Kidney (tissue), 14 donors: ENCODE measurements around the gene MEF2D. TPM values are rescaled to one million over a fixed set of nuclear protein-coding genes. Genes with fewer than 3 reads are reported as not detected.

Source experiments
- DNase-seq, 5 donors: peaks; one replicate each; pipeline ENCODE4 v3.0.0-alpha.2; 2013 to 2020
- FAIRE-seq: peaks from 2 replicates; lab custom pipeline; 2012; peaks lifted over from hg19 to GRCh38; lab: Jason Lieb, UNC
- H3K27ac ChIP-seq, 2 donors: one replicate each; pipeline ENCODE4 v1.7.0; 2013; ENCODE audit warnings: low read depth in 2 of 2, low read length in 2 of 2, inconsistent platforms in 1 of 2
- H3K27me3 ChIP-seq: one replicate; pipeline ENCODE4 v1.7.1; 2013; ENCODE audit warnings: low read length, inconsistent platforms; ENCODE audit not compliant: control insufficient read depth, insufficient read depth
- H3K36me3 ChIP-seq, 3 donors: one replicate each; pipeline versions ENCODE4 v1.7.0 to v1.7.1; 2013; ENCODE audit warnings: low read length in 3 of 3, control low read depth in 1 of 3, inconsistent platforms in 1 of 3; ENCODE audit not compliant: insufficient read depth in 3 of 3, control insufficient read depth in 2 of 3
- H3K4me1 ChIP-seq, 3 donors: one replicate each; pipeline versions ENCODE4 v1.7.0 to v1.7.1; 2013; ENCODE audit warnings: low read length in 3 of 3, inconsistent platforms in 1 of 3, low read depth in 1 of 3; ENCODE audit not compliant: control insufficient read depth in 2 of 3, insufficient read depth in 2 of 3
- H3K4me3 ChIP-seq, 3 donors: one replicate each; pipeline versions ENCODE4 v1.7.0 to v1.8.1; 2013; ENCODE audit warnings: low read length in 3 of 3, control low read depth in 1 of 3, inconsistent platforms in 1 of 3
- H3K9ac ChIP-seq, 3 donors: one replicate each; pipeline versions ENCODE4 v1.7.0 to v1.7.1; 2013; ENCODE audit warnings: low read length in 3 of 3, control low read depth in 1 of 3, inconsistent platforms in 1 of 3
- H3K9me3 ChIP-seq, 3 donors: one replicate each; pipeline versions ENCODE4 v1.7.0 to v1.7.1; 2013; ENCODE audit warnings: low read length in 3 of 3, control low read depth in 1 of 3, inconsistent platforms in 1 of 3; ENCODE audit not compliant: control insufficient read depth in 2 of 3, insufficient read depth in 1 of 3
- intact Hi-C: fragments of 100-400 bp; cut with DNase I; formaldehyde crosslinking; loops from one replicate; pipeline ENCODE4 v1.11.1; 2022
- polyA plus RNA-seq: library from polyadenylated mRNA; stranded (reverse); fragments of 350-450 nt; fragmentation: Illumina TruSeq; extraction: RNeasy Lipid Tissue Mini Kit (QIAGEN cat#74804); gene quantifications from one replicate; pipeline ENCODE4 v1.2.3, GENCODE V29; 2014; ENCODE audit warnings: low read depth, low replicate concordance; ENCODE audit not compliant: insufficient read depth
- total RNA-seq: library from RNA; stranded (reverse); fragmentation: NEBNext Ultra II Directional; extraction: Animal tissue kit (Norgen Biotek cat#: 25700); gene quantifications from one replicate; pipeline ENCODE4 v1.2.1, GENCODE V29; 2021
- TF ChIP-seq, protein P1 (sequence below): IDR thresholded peaks from 3 replicates; pipeline ENCODE4 v1.5.1; 2012; ENCODE audit warnings: mild to moderate bottlenecking, moderate library complexity, borderline replicate concordance; ENCODE audit not compliant: insufficient read depth; ENCODE audit errors: extremely low read depth
- donor health status: control.
- donor health status: control.
- donor health status: control.
- donor health status: control.
- donor health status: control.
- donor health status: DM: yes; HTN: yes; CAD: no.
- donor health status: Normal renal cell carcinoma (clear cell type).

The MEF2D gene
- total and polyA plus RNA-seq, 2 donors from 2014 or later: 13.7 to 49.3 TPM

DNA sequence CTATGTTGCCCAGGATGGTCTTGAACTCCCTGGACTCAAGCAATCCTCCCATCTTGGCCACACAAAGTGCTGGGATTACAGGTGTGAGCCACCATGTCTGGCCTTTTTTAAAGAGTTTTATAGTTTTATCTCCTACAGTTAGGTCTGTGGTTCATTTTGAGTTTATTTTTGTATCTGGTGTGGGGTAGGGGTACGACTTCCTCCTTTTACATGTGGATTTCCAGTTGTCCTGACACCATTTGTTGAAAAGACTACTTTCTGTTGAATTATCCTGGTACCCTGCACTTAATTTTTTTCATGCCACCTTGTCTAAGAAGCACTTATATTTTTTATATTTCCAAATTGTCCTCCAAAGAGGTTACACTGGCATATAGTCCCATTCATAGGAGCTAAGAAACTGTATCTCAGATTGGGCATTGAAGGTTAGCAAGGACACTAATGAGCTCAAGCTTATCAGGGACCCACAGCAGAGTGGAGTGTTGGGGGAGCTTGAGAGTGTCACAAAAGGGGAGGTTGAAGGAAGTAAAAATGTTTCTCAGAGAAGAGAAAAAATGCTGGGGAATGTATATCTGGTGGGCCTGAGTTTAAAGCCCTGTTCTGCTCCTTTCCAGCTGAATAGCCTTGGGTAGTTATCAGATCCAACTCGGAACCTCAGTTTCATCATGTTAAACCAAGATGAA is 23.4 kb upstream of the MEF2D start:
- FAIRE-seq (no peak), DNase-seq (no peak)
- Histone ChIP-seq H3K9ac (no peak overlapping the region), H3K27me3 (no peaks in the 10 kb centered on the region), H3K4me3 (no peak overlapping the region), H3K36me3 (no peaks in the 10 kb centered on the region), H3K4me1 (peaks cover 0 to 2% (median 0%) of the 10 kb centered on the region in 3 donors), H3K9me3 (no peaks in the 10 kb centered on the region), H3K27ac (no peak overlapping the region)
- TF ChIP-seq, protein P1, sequence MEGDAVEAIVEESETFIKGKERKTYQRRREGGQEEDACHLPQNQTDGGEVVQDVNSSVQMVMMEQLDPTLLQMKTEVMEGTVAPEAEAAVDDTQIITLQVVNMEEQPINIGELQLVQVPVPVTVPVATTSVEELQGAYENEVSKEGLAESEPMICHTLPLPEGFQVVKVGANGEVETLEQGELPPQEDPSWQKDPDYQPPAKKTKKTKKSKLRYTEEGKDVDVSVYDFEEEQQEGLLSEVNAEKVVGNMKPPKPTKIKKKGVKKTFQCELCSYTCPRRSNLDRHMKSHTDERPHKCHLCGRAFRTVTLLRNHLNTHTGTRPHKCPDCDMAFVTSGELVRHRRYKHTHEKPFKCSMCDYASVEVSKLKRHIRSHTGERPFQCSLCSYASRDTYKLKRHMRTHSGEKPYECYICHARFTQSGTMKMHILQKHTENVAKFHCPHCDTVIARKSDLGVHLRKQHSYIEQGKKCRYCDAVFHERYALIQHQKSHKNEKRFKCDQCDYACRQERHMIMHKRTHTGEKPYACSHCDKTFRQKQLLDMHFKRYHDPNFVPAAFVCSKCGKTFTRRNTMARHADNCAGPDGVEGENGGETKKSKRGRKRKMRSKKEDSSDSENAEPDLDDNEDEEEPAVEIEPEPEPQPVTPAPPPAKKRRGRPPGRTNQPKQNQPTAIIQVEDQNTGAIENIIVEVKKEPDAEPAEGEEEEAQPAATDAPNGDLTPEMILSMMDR: no peak
- intact Hi-C loops: no loop called here

- H3K36me3 ChIP-seq: no peaks in the 10 kb centered on the region
- H3K9ac ChIP-seq: no peak overlapping the region
- no peak overlapping the region for H3K4me3 ChIP-seq
- no peak overlapping the region for H3K27ac ChIP-seq
- H3K27me3 ChIP-seq: no peaks in the 10 kb centered on the region
- TF ChIP-seq, protein P1: no peak
- DNase-seq: no peak
- intact Hi-C loops: no loop called here
- H3K9me3 ChIP-seq: no peaks in the 10 kb centered on the region
- peaks cover 0 to 2% (median 0%) of the 10 kb centered on the region in 3 donors for H3K4me1 ChIP-seq
- FAIRE-seq: no peak
Measured at GRCh38 chr1:156522443-156522970, 21.9 kb upstream of the MEF2D start.

- intact Hi-C loops: no loop called here
- Histone ChIP-seq H3K36me3 (no peaks in the 10 kb centered on the region), H3K9me3 (no peaks in the 10 kb centered on the region), H3K9ac (no peak overlapping the region), H3K4me3 (no peak overlapping the region), H3K27ac (no peak overlapping the region), H3K4me1 (no peaks in the 10 kb centered on the region), H3K27me3 (no peaks in the 10 kb centered on the region)
- TF ChIP-seq, protein P1: no peak
- DNase-seq (no peak), FAIRE-seq (no peak)
Measured at GRCh38 chr1:156517748-156518147, 17.2 kb upstream of the MEF2D start.
